GM18867 (cell line): ENCODE results near the gene OXER1.

Source experiments
- ATAC-seq: cut with Tn5 transposase; IDR thresholded peaks from one replicate; pipeline ENCODE4 v1.9.1; 2021; ENCODE audit warnings: mild to moderate bottlenecking, moderate library complexity; ENCODE audit not compliant: unreplicated experiment

OXER1 gene

GRCh38 chr2:42794271-42795046, 30.5 kb upstream of the OXER1 start:
- ATAC-seq, result no peak

GRCh38 chr2:42793334-42794270, 29.7 kb upstream of the OXER1 start:
- no peak for ATAC-seq

- peak; percentile 27 for ATAC-seq
Observed at GRCh38 chr2:42792583-42793333, 28.8 kb upstream of the OXER1 start, which contains the start of gene HAAO. TSS of gene HAAO (minus strand) at chr2:42792583. CDS start at chr2:42792536, 47 bp downstream.

GRCh38 chr2:42792087-42792582, 28.2 kb upstream of the OXER1 start:
- peak; percentile 28 for ATAC-seq

GRCh38 chr2:42791606-42792005, 27.7 kb upstream of the OXER1 start:
- no peak for ATAC-seq

- ATAC-seq, result no peak
Observed at GRCh38 chr2:42789751-42790150, 25.8 kb upstream of the OXER1 start.

GRCh38 chr2:42788882-42789281, 24.9 kb upstream of the OXER1 start:
- no peak for ATAC-seq

GRCh38 chr2:42788478-42788793, 24.5 kb upstream of the OXER1 start:
- ATAC-seq, result no peak

GRCh38 chr2:42787788-42788477, 24.0 kb upstream of the OXER1 start:
- no peak for ATAC-seq

- ATAC-seq, result no peak
Observed at GRCh38 chr2:42787424-42787787, 23.5 kb upstream of the OXER1 start.

GRCh38 chr2:42786561-42787345, 22.8 kb upstream of the OXER1 start:
- ATAC-seq, result no peak

- no peak for ATAC-seq
Observed at GRCh38 chr2:42784204-42784880, 20.4 kb upstream of the OXER1 start.

GRCh38 chr2:42783511-42783910, 19.6 kb upstream of the OXER1 start:
- no peak for ATAC-seq

- no peak for ATAC-seq
Observed at GRCh38 chr2:42781181-42781580, 17.2 kb upstream of the OXER1 start.

GRCh38 chr2:42777883-42778805, 14.2 kb upstream of the OXER1 start:
- ATAC-seq, result no peak

GRCh38 chr2:42775810-42776209, 11.9 kb upstream of the OXER1 start:
- no peak for ATAC-seq

- ATAC-seq, result peak; percentile 68
Observed at GRCh38 chr2:42775186-42775585, 11.3 kb upstream of the OXER1 start.

- no peak for ATAC-seq
Observed at GRCh38 chr2:42771546-42772153, 7.7 kb upstream of the OXER1 start.
